Measurements from ENCODE around the gene HPCAL1.

- TF ChIP-seq EZH2phosphoT487 (IDR thresholded peaks at IDR 0.05; ENCODE audit: insufficient read depth, low read depth), result no peak
- TF ChIP-seq EZH2 (IDR thresholded peaks at IDR 0.05; ENCODE audit: insufficient read depth, poor library complexity, severe bottlenecking), result no peak
These were observed 7.7 kb downstream of the HPCAL1 start for GRCh38 chr2:10310309-10310888.
